Naive thymus-derived CD4-positive, alpha-beta T cell (primary cell): Measurements from ENCODE around the gene IGFLR1. TPM values are rescaled to one million over a fixed set of nuclear protein-coding genes. Genes with fewer than 3 reads are reported as not detected.
A peak's percentile ranks its signal among the peaks of the same experiment; 100 is the strongest.

Experiments
- ATAC-seq: fragments of 150-1000 bp; cut with Tn5 transposase; 2 replicates; pipeline ENCODE4 v1.10.0; 2021; ENCODE audit warnings: mild to moderate bottlenecking, moderate library complexity
- CTCF ChIA-PET: fragments of 350-600 bp; sonication (Branson Sonifier 250); formaldehyde crosslinking; loops from one replicate; lab custom pipeline; 2021; ENCODE audit warnings: antibody characterized with exemption; lab: Charles Lee
- POLR2A ChIA-PET: fragments of 350-600 bp; sonication (Branson Sonifier 250); formaldehyde crosslinking; loops from one replicate; lab custom pipeline; 2021; ENCODE audit warnings: antibody characterized with exemption, inconsistent platforms; lab: Charles Lee
- DNase-seq, 9 donors: peaks; one replicate each; pipeline versions ENCODE4 v3.0.0 to v3.0.0-alpha.2; 2020 to 2022; ENCODE audit warnings: mixed read lengths in 1 of 9
- H3K27ac ChIP-seq: one replicate; pipeline ENCODE4 v1.7.0; 2013; ENCODE audit warnings: mild to moderate bottlenecking, low read depth, low read length, moderate library complexity
- H3K27me3 ChIP-seq, 2 donors: one replicate each; pipeline ENCODE4 v1.7.0; 2013; ENCODE audit warnings: low read length in 2 of 2, mild to moderate bottlenecking in 2 of 2, moderate library complexity in 2 of 2; ENCODE audit not compliant: control insufficient read depth in 2 of 2, insufficient read depth in 2 of 2
- H3K36me3 ChIP-seq, 3 experiments: 1 replicate in 2 of 3; 2 replicates in 1 of 3; pipeline ENCODE4 v1.7.0; 2013; ENCODE audit warnings: low read length in 3 of 3, mild to moderate bottlenecking in 3 of 3, moderate library complexity in 1 of 3; ENCODE audit not compliant: insufficient read depth in 3 of 3, control insufficient read depth in 2 of 3
- H3K4me1 ChIP-seq, 2 donors: one replicate each; pipeline ENCODE4 v1.7.0; 2013; ENCODE audit warnings: low read length in 2 of 2, mild to moderate bottlenecking in 2 of 2, moderate library complexity in 1 of 2; ENCODE audit not compliant: control insufficient read depth in 2 of 2, insufficient read depth in 2 of 2
- H3K4me3 ChIP-seq: 2 replicates; pipeline ENCODE4 v1.7.0; 2013; ENCODE audit warnings: mild to moderate bottlenecking, low read length
- H3K9me3 ChIP-seq, 3 experiments: 1 replicate in 2 of 3; 2 replicates in 1 of 3; pipeline ENCODE4 v1.7.0; 2013; ENCODE audit warnings: low read length in 3 of 3; ENCODE audit not compliant: control insufficient read depth in 2 of 3
- H3K27ac Mint-ChIP-seq, 9 donors: one replicate each; pipeline ENCODE4 v1.8.0; 2020 to 2022; ENCODE audit warnings: mixed read lengths in 9 of 9, mild to moderate bottlenecking in 8 of 9, moderate library complexity in 5 of 9, inconsistent platforms in 2 of 9
- H3K27me3 Mint-ChIP-seq, 5 donors: one replicate each; pipeline ENCODE4 v1.8.0; 2021 to 2022; ENCODE audit warnings: mixed read lengths in 5 of 5, mild to moderate bottlenecking in 1 of 5
- H3K36me3 Mint-ChIP-seq, 5 donors: one replicate each; pipeline ENCODE4 v1.8.0; 2020 to 2022; ENCODE audit warnings: mixed read lengths in 5 of 5, mild to moderate bottlenecking in 3 of 5, inconsistent platforms in 1 of 5
- H3K4me1 Mint-ChIP-seq, 7 donors: one replicate each; pipeline ENCODE4 v1.8.0; 2020 to 2022; ENCODE audit warnings: mixed read lengths in 7 of 7, mild to moderate bottlenecking in 3 of 7, inconsistent platforms in 1 of 7
- H3K4me3 Mint-ChIP-seq, 10 donors: one replicate each; pipeline ENCODE4 v1.8.0; 2020 to 2022; ENCODE audit warnings: mild to moderate bottlenecking in 10 of 10, mixed read lengths in 10 of 10, moderate library complexity in 6 of 10, inconsistent platforms in 2 of 10
- H3K9me3 Mint-ChIP-seq, 11 donors: one replicate each; pipeline ENCODE4 v1.8.0; 2020 to 2022; ENCODE audit warnings: mixed read lengths in 11 of 11, mild to moderate bottlenecking in 4 of 11, inconsistent platforms in 1 of 11, moderate library complexity in 1 of 11
- intact Hi-C, 2 donors: fragments of 100-400 bp; cut with micrococcal nuclease; formaldehyde crosslinking; loops; one replicate each; pipeline ENCODE4 v1.15.1; 2023
- polyA plus RNA-seq, 2 donors: library from polyadenylated mRNA; unstranded; fragments of 300-500 nt; fragmentation: Illumina TruSeq; gene quantifications; one replicate each; pipeline ENCODE4 v1.2.3, GENCODE V29; 2021
- total RNA-seq, 6 experiments: library from RNA in 5 of 6; stranded (reverse) in 5 of 6; gene quantifications; 1 replicate in 5 of 6; 2 replicates in 1 of 6; pipeline ENCODE4 v1.2.3 and lab custom pipeline; 2021 to 2026

The IGFLR1 gene
- total and polyA plus RNA-seq, 7 experiments from 2014 or later: 61.4 to 113 (median 99.5) TPM

GRCh38 chr19:35752746-35753350 is 10.6 kb upstream of the IGFLR1 start:
- Mint-ChIP-seq H3K9me3 (peaks cover 0 to 2% (median 0%) of the 10 kb centered on the region in 11 donors), H3K27ac (no peak overlapping the region), H3K36me3 (peaks cover 0 to 15% (median 5%) of the 10 kb centered on the region in 5 donors), H3K27me3 (peaks cover 0 to 12% (median 5%) of the 10 kb centered on the region in 5 donors), H3K4me1 (peaks cover 13 to 44% (median 34%) of the 10 kb centered on the region in 7 donors), H3K4me3 (peak overlapping the region in 1 of 10 donors; percentile 2)
- ATAC-seq: no peak
- H3K4me3 ChIP-seq: no peak overlapping the region
- peaks cover 12 to 27% of the 10 kb centered on the region in 2 donors for H3K4me1 ChIP-seq
- POLR2A ChIA-PET: interaction anchor here (1.0 to 1.3 kb wide), 3 partner anchors 8 to 12 kb away, joined by 4 read pairs; partner anchors contain the start of gene IGFLR1
- peaks cover 0 to 30% (median 0%) of the 10 kb centered on the region in 3 experiments for H3K36me3 ChIP-seq
- H3K27me3 ChIP-seq: peaks cover 0 to 4% of the 10 kb centered on the region in 2 donors
- H3K27ac ChIP-seq: no peak overlapping the region
- no peak for DNase-seq
- CTCF ChIA-PET: no interaction called here
- no peaks in the 10 kb centered on the region for H3K9me3 ChIP-seq
- intact Hi-C loops: no loop called here

- no peak overlapping the region for H3K4me3 ChIP-seq
- H3K9me3 Mint-ChIP-seq: no peaks in the 10 kb centered on the region
- DNase-seq: no peak
- H3K27ac ChIP-seq: no peak overlapping the region
- H3K36me3 Mint-ChIP-seq: peaks cover 0 to 15% (median 5%) of the 10 kb centered on the region in 5 donors
- H3K27ac Mint-ChIP-seq: no peak overlapping the region
- no peak for ATAC-seq
- ChIA-PET CTCF (interaction anchor here (0.7 kb wide), 1 partner anchor 549 kb away, joined by 11 read pairs; no protein-coding TSS in a partner anchor), POLR2A (interaction anchor here (0.6 to 1.3 kb wide), 3 partner anchors 8 to 103 kb away, joined by 4 read pairs; no protein-coding TSS in a partner anchor)
- H3K9me3 ChIP-seq: no peaks in the 10 kb centered on the region
- H3K27me3 Mint-ChIP-seq: peaks cover 0 to 12% (median 5%) of the 10 kb centered on the region in 5 donors
- intact Hi-C loops: no loop called here
- no peak overlapping the region for H3K4me3 Mint-ChIP-seq
- H3K27me3 ChIP-seq: peaks cover 0 to 4% of the 10 kb centered on the region in 2 donors
- H3K4me1 Mint-ChIP-seq: peaks cover 9 to 41% (median 36%) of the 10 kb centered on the region in 7 donors
- H3K4me1 ChIP-seq: peaks cover 9 to 26% of the 10 kb centered on the region in 2 donors
- H3K36me3 ChIP-seq: peaks cover 0 to 30% (median 0%) of the 10 kb centered on the region in 3 experiments
Measured at GRCh38 chr19:35751839-35752745, 9.8 kb upstream of the IGFLR1 start.

- POLR2A ChIA-PET: interaction anchor here (0.7 to 3.2 kb wide), 2 partner anchors 8 to 10 kb away, joined by 8 to 12 read pairs; no protein-coding TSS in a partner anchor
- peaks cover 0 to 30% (median 0%) of the 10 kb centered on the region in 3 experiments for H3K36me3 ChIP-seq
- H3K4me3 ChIP-seq: no peak overlapping the region
- Mint-ChIP-seq H3K36me3 (peaks cover 0 to 13% (median 5%) of the 10 kb centered on the region in 5 donors), H3K9me3 (peaks cover 0 to 2% (median 0%) of the 10 kb centered on the region in 11 donors), H3K27me3 (peaks cover 0 to 6% (median 0%) of the 10 kb centered on the region in 5 donors), H3K27ac (peak overlapping the region in 1 of 9 donors; percentile 59), H3K4me3 (peak overlapping the region in 8 of 10 donors; percentile 44 to 100 (median 60)), H3K4me1 (peaks cover 14 to 46% (median 36%) of the 10 kb centered on the region in 7 donors)
- DNase-seq (no peak), ATAC-seq (no peak)
- CTCF ChIA-PET: interaction anchor here (1.2 kb wide), 1 partner anchor 13 kb away, joined by 3 read pairs; no protein-coding TSS in a partner anchor
- no peak overlapping the region for H3K27ac ChIP-seq
- no peaks in the 10 kb centered on the region for H3K27me3 ChIP-seq
- H3K9me3 ChIP-seq: no peaks in the 10 kb centered on the region
- H3K4me1 ChIP-seq: peaks cover 18 to 20% of the 10 kb centered on the region in 2 donors
- intact Hi-C loops: no loop called here
Measured at GRCh38 chr19:35750167-35750566, 7.9 kb upstream of the IGFLR1 start.

GRCh38 chr19:35748106-35749020 is 6.1 kb upstream of the IGFLR1 start, which contains the start of gene LIN37:
Gene LIN37 (plus strand): TSS chr19:35748576. CDS start chr19:35748725, 149 bp downstream.
- CTCF ChIA-PET: interaction anchor here (0.9 to 1.3 kb wide), 3 partner anchors 11 to 55 kb away, joined by 3 to 4 read pairs (median 3); no protein-coding TSS in a partner anchor
- DNase-seq (peak; percentile 91 to 100 (median 99)), ATAC-seq (peak; percentile 83)
- peak within 1 kb of the TSS; percentile 85 for H3K27ac ChIP-seq
- POLR2A ChIA-PET: interaction anchor here (0.5 to 3.2 kb wide), 12 partner anchors 8 to 555 kb away, joined by 3 to 17 read pairs (median 4); partner anchors contain the start of genes COX6B1, HSPB6, ZNF146 and ZNF565
- Mint-ChIP-seq H3K27ac (peak within 1 kb of the TSS; percentile 89 to 97 (median 95)), H3K36me3 (peaks cover 0 to 4% (median 2%) of the 10 kb centered on the region in 5 donors), H3K9me3 (peaks cover 0 to 2% (median 0%) of the 10 kb centered on the region in 11 donors), H3K4me1 (peaks cover 14 to 56% (median 43%) of the 10 kb centered on the region in 7 donors), H3K27me3 (peaks cover 0 to 2% (median 0%) of the 10 kb centered on the region in 5 donors), H3K4me3 (peak within 1 kb of the TSS; percentile 90 to 100 (median 98))
- intact Hi-C loops: loop anchor here (1.0 to 10.0 kb wide), 11 partner anchors 8 to 1071 kb away; partner anchors contain the start of genes ARHGAP33 (in 2 of the 2), PROSER3 (in 2 of the 2), THAP8 (in 2 of the 2) and WDR62 (in 2 of the 2)
- peaks cover 0 to 23% (median 0%) of the 10 kb centered on the region in 3 experiments for H3K36me3 ChIP-seq
- no peaks in the 10 kb centered on the region for H3K27me3 ChIP-seq
- no peaks in the 10 kb centered on the region for H3K9me3 ChIP-seq
- peak within 1 kb of the TSS; percentile 95 for H3K4me3 ChIP-seq
- H3K4me1 ChIP-seq: peaks cover 28 to 30% of the 10 kb centered on the region in 2 donors

GRCh38 chr19:35746531-35746930 is 4.3 kb upstream of the IGFLR1 start:
- Mint-ChIP-seq H3K36me3 (peaks cover 3 to 11% (median 5%) of the 10 kb centered on the region in 5 donors), H3K4me3 (peak overlapping the region; percentile 87 to 100 (median 96)), H3K4me1 (peaks cover 23 to 68% (median 53%) of the 10 kb centered on the region in 7 donors), H3K27me3 (peaks cover 0 to 2% (median 0%) of the 10 kb centered on the region in 5 donors), H3K27ac (peak overlapping the region in 8 of 9 donors; percentile 96 to 100 (median 99)), H3K9me3 (peaks cover 0 to 2% (median 0%) of the 10 kb centered on the region in 11 donors)
- CTCF ChIA-PET: no interaction called here
- intact Hi-C loops: loop anchor here (5.0 to 10.0 kb wide), 2 partner anchors 468 to 1069 kb away; partner anchors contain the start of genes SCGB2B2 (in 1 of the 2), ZNF146 (in 1 of the 2), ZNF302 (in 1 of the 2) and ZNF565 (in 1 of the 2)
- ATAC-seq (no peak), DNase-seq (no peak)
- peaks cover 38 to 39% of the 10 kb centered on the region in 2 donors for H3K4me1 ChIP-seq
- H3K9me3 ChIP-seq: no peaks in the 10 kb centered on the region
- peak overlapping the region; percentile 20 for H3K27ac ChIP-seq
- peaks cover 0 to 7% (median 0%) of the 10 kb centered on the region in 3 experiments for H3K36me3 ChIP-seq
- H3K4me3 ChIP-seq: no peak overlapping the region
- POLR2A ChIA-PET: no interaction called here
- H3K27me3 ChIP-seq: no peaks in the 10 kb centered on the region
